ENCODE results near the gene TRAF4. TPM values are rescaled to one million over a fixed set of nuclear protein-coding genes. Genes with fewer than 3 reads are reported as not detected.

TRAF4 gene
- total RNA-seq, 1 experiment from 2014 or later: 127 TPM

GRCh38 chr17:28751600-28752366, 8.0 kb downstream of the TRAF4 start:
- Histone ChIP-seq H3K4me1 (ENCODE audit: control insufficient read depth in 1 of 2, insufficient read depth in 2 of 2, low read length in 2 of 2) (peaks cover 10 to 38% of the 10 kb centered on the region in 2 experiments), H2AFZ (ENCODE audit: low read depth, low read length, poor library complexity, severe bottlenecking) (no peak overlapping the region), H3K79me2 (ENCODE audit: insufficient read depth, low read length) (peaks cover 36% of the 10 kb centered on the region), H3K4me3 (replicated peaks in 1 of 2; ENCODE audit: low read depth in 1 of 2, low read length in 2 of 2) (no peak overlapping the region), H3K9ac (ENCODE audit: low read length) (no peak overlapping the region), H3K9me3 (ENCODE audit: control insufficient read depth in 1 of 2, insufficient read depth in 1 of 2, low read depth in 1 of 2, low read length in 2 of 2) (no peaks in the 10 kb centered on the region), H3K27ac (ENCODE audit: low read depth, low read length) (no peak overlapping the region), H3K4me2 (ENCODE audit: low read length) (no peak overlapping the region), H3K27me3 (ENCODE audit: insufficient read depth, low read length) (no peaks in the 10 kb centered on the region), H3K9me2 (ENCODE audit: insufficient read depth) (no peaks in the 10 kb centered on the region), H3K36me3 (ENCODE audit: control insufficient read depth in 1 of 2, insufficient read depth in 2 of 2, low read length in 2 of 2) (peaks cover 32 to 45% of the 10 kb centered on the region in 2 experiments), H4K20me1 (ENCODE audit: insufficient read depth) (peaks cover 25% of the 10 kb centered on the region; the same call in 1 of the 2 replicates)
- no peak for DNase-seq (ENCODE audit: low read depth, low spot score)
- ATAC-seq: no peak
- TF ChIP-seq SRF (IDR thresholded peaks at IDR 0.05; ENCODE audit: low read depth): no peak
- TF ChIP-seq, protein P1, sequence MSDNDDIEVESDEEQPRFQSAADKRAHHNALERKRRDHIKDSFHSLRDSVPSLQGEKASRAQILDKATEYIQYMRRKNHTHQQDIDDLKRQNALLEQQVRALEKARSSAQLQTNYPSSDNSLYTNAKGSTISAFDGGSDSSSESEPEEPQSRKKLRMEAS (IDR thresholded peaks at IDR 0.05): no peak
- TF ChIP-seq POLR2AphosphoS5 (IDR thresholded peaks at IDR 0.05; ENCODE audit: low read depth, low read length): peak; percentile 17; the same call in 1 of the 2 replicates
- no peak for TF ChIP-seq CBX3 (IDR thresholded peaks at IDR 0.05; ENCODE audit: low read depth)
- TF ChIP-seq RAD21 (IDR thresholded peaks at IDR 0.05; ENCODE audit: low read depth): no peak
- TF ChIP-seq POLR2A (IDR thresholded peaks at IDR 0.05; ENCODE audit: borderline replicate concordance, extremely low read depth, insufficient read depth, insufficient read length): no peak
- BruUV-seq (replicated peaks): no TSS peak
- ChIA-PET CTCF (interaction anchor here (0.6 to 13.6 kb wide), 4 partner anchors 12 to 378 kb away, joined by 3 to 207 read pairs (median 3); partner anchors contain the start of genes NEK8 and TLCD1), RAD21 (ENCODE audit: low non-redundant PET in 1 of 2, low total read pairs in 2 of 2, uncharacterized antibody in 2 of 2, unreplicated experiment in 2 of 2) (interaction anchor here in 1 of 2 experiments (0.9 kb wide), 1 partner anchor 25 kb away, joined by 3 read pairs; no protein-coding TSS in a partner anchor), POLR2A (interaction anchor here (0.7 to 11.6 kb wide), 3 partner anchors 23 to 400 kb away, joined by 3 to 149 read pairs (median 4); partner anchors contain the start of genes NEK8 and TLCD1)
- intact Hi-C loops (cut with micrococcal nuclease): no loop called here

- H3K27ac ChIP-seq (ENCODE audit: low read depth, low read length): no peak overlapping the region
- ATAC-seq (no peak), DNase-seq (ENCODE audit: low read depth, low spot score) (no peak)
- no TSS peak for BruUV-seq (replicated peaks)
- TF ChIP-seq, protein P1 (IDR thresholded peaks at IDR 0.05): no peak
- TF ChIP-seq FOSL1 (IDR thresholded peaks at IDR 0.05; ENCODE audit: low read depth) (no peak), POLR2AphosphoS5 (IDR thresholded peaks at IDR 0.05; ENCODE audit: low read depth, low read length) (no peak), ZFX (IDR thresholded peaks at IDR 0.05) (no peak), EGR1 (IDR thresholded peaks at IDR 0.05; ENCODE audit: low read depth) (no peak), YY1 (IDR thresholded peaks at IDR 0.05; ENCODE audit: extremely low read depth, insufficient replicate concordance, low read depth, low read length) (no peak), CBX3 (IDR thresholded peaks at IDR 0.05; ENCODE audit: low read depth) (no peak), ELF1 (IDR thresholded peaks at IDR 0.05; ENCODE audit: borderline replicate concordance, low read depth) (no peak), JUND (IDR thresholded peaks at IDR 0.05) (no peak), EZH2phosphoT487 (IDR thresholded peaks at IDR 0.05; ENCODE audit: borderline replicate concordance) (no peak)
- TF ChIP-seq, protein P2, sequence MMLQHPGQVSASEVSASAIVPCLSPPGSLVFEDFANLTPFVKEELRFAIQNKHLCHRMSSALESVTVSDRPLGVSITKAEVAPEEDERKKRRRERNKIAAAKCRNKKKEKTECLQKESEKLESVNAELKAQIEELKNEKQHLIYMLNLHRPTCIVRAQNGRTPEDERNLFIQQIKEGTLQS (IDR thresholded peaks at IDR 0.05): no peak
- H3K36me3 ChIP-seq (ENCODE audit: control insufficient read depth in 1 of 2, insufficient read depth in 2 of 2, low read length in 2 of 2): peaks cover 22 to 26% of the 10 kb centered on the region in 2 experiments
- CTCF ChIA-PET: interaction anchor here (1.6 kb wide), 1 partner anchor 28 kb away, joined by 5 read pairs; no protein-coding TSS in a partner anchor
- H3K9me2 ChIP-seq (ENCODE audit: insufficient read depth): no peaks in the 10 kb centered on the region
- peaks cover 2 to 14% of the 10 kb centered on the region in 2 experiments; a peak in 3 of 4 replicates for H3K4me1 ChIP-seq (ENCODE audit: control insufficient read depth in 1 of 2, insufficient read depth in 2 of 2, low read length in 2 of 2)
- peak overlapping the region; percentile 19; the same call in 1 of the 2 replicates for H3K4me2 ChIP-seq (ENCODE audit: low read length)
- H4K20me1 ChIP-seq (ENCODE audit: insufficient read depth): peaks cover 5% of the 10 kb centered on the region; the same call in 1 of the 2 replicates
- RAD21 ChIA-PET (ENCODE audit: low non-redundant PET in 1 of 2, low total read pairs in 2 of 2, uncharacterized antibody in 2 of 2, unreplicated experiment in 2 of 2): no interaction called here
- intact Hi-C loops (cut with micrococcal nuclease): no loop called here
- no peak overlapping the region for H2AFZ ChIP-seq (ENCODE audit: low read depth, low read length, poor library complexity, severe bottlenecking)
- no peak overlapping the region for H3K4me3 ChIP-seq (replicated peaks in 1 of 2; ENCODE audit: low read depth in 1 of 2, low read length in 2 of 2)
- peaks cover 7% of the 10 kb centered on the region; the same call in 1 of the 2 replicates for H3K79me2 ChIP-seq (ENCODE audit: insufficient read depth, low read length)
- POLR2A ChIA-PET: no interaction called here
- H3K27me3 ChIP-seq (ENCODE audit: insufficient read depth, low read length): no peaks in the 10 kb centered on the region
- no peak overlapping the region for H3K9ac ChIP-seq (ENCODE audit: low read length)
- H3K9me3 ChIP-seq (ENCODE audit: control insufficient read depth in 1 of 2, insufficient read depth in 1 of 2, low read depth in 1 of 2, low read length in 2 of 2): no peaks in the 10 kb centered on the region
Measured at GRCh38 chr17:28755486-28755885, 11.7 kb downstream of the TRAF4 start.

Data from HCT116 (cell line).